HEK293 (cell line): ENCODE measurements around the gene MID1IP1.

Experiments used
- BCL11B ChIP-seq: fragments of 450-650 bp; formaldehyde crosslinking; IDR thresholded peaks from 2 replicates; pipeline ENCODE4 v1.5.1; 2016; ENCODE audit warnings: low read depth, missing biosample characterization, missing genetic modification characterization
- FEZF1 ChIP-seq: fragments of 450-650 bp; formaldehyde crosslinking; IDR thresholded peaks from 2 replicates; pipeline ENCODE4 v1.5.1; 2016; ENCODE audit warnings: missing biosample characterization, missing genetic modification characterization
- GLIS2 ChIP-seq: fragments of 450-650 bp; formaldehyde crosslinking; IDR thresholded peaks from 2 replicates; pipeline ENCODE4 v1.5.1; 2016; ENCODE audit warnings: missing biosample characterization, missing genetic modification characterization
- HOXC10 ChIP-seq: sonication (generic); formaldehyde crosslinking; IDR thresholded peaks from 2 replicates; pipeline ENCODE4 v1.8.1; 2023; ENCODE audit warnings: mild to moderate bottlenecking, missing genetic modification reagents
- KLF9 ChIP-seq: fragments of 450-650 bp; formaldehyde crosslinking; IDR thresholded peaks from 2 replicates; pipeline ENCODE4 v1.5.1; 2016; ENCODE audit warnings: missing biosample characterization, missing genetic modification characterization, low read depth
- OVOL3 ChIP-seq: fragments of 450-650 bp; formaldehyde crosslinking; IDR thresholded peaks from 2 replicates; pipeline ENCODE4 v1.5.1; 2016; ENCODE audit warnings: missing biosample characterization, missing genetic modification characterization
- REPIN1 ChIP-seq: fragments of 450-650 bp; formaldehyde crosslinking; IDR thresholded peaks from 2 replicates; pipeline ENCODE4 v1.5.1; 2017; ENCODE audit warnings: missing biosample characterization, missing genetic modification characterization, low read depth
- SALL2 ChIP-seq: fragments of 450-650 bp; formaldehyde crosslinking; IDR thresholded peaks from 2 replicates; pipeline ENCODE4 v1.5.0; 2017; ENCODE audit warnings: missing biosample characterization, mild to moderate bottlenecking, missing genetic modification characterization, borderline replicate concordance
- SP2 ChIP-seq: fragments of 450-650 bp; formaldehyde crosslinking; IDR thresholded peaks from 2 replicates; pipeline ENCODE4 v1.5.1; 2016; ENCODE audit warnings: missing biosample characterization, missing genetic modification characterization
- YY2 ChIP-seq: fragments of 450-650 bp; formaldehyde crosslinking; IDR thresholded peaks from 2 replicates; pipeline ENCODE4 v1.5.1; 2016; ENCODE audit warnings: missing biosample characterization, missing genetic modification characterization
- ZFP3 ChIP-seq: fragments of 450-650 bp; formaldehyde crosslinking; IDR thresholded peaks from 2 replicates; pipeline ENCODE4 v1.5.1; 2016; ENCODE audit warnings: low read depth, missing biosample characterization, missing genetic modification characterization
- ZIC2 ChIP-seq: fragments of 450-650 bp; formaldehyde crosslinking; IDR thresholded peaks from 2 replicates; pipeline ENCODE4 v1.5.1; 2016; ENCODE audit warnings: missing biosample characterization, missing genetic modification characterization
- ZNF121 ChIP-seq: fragments of 450-650 bp; formaldehyde crosslinking; IDR thresholded peaks from 2 replicates; pipeline ENCODE4 v1.5.1; 2016; ENCODE audit warnings: missing biosample characterization, missing genetic modification characterization
- ZNF132 ChIP-seq: fragments of 450-650 bp; formaldehyde crosslinking; IDR thresholded peaks from 2 replicates; pipeline ENCODE4 v1.5.1; 2017; ENCODE audit warnings: missing biosample characterization, missing genetic modification characterization, borderline replicate concordance
- ZNF16 ChIP-seq: fragments of 450-650 bp; formaldehyde crosslinking; IDR thresholded peaks from 2 replicates; pipeline ENCODE4 v1.5.1; 2016; ENCODE audit warnings: low read depth, missing biosample characterization, missing genetic modification characterization
- ZNF221 ChIP-seq: fragments of 450-650 bp; formaldehyde crosslinking; IDR thresholded peaks from 2 replicates; pipeline ENCODE4 v1.5.1; 2017; ENCODE audit warnings: missing biosample characterization, missing genetic modification characterization, borderline replicate concordance
- ZNF223 ChIP-seq: fragments of 450-650 bp; formaldehyde crosslinking; IDR thresholded peaks from 2 replicates; pipeline ENCODE4 v1.5.1; 2016; ENCODE audit warnings: missing biosample characterization, missing genetic modification characterization
- ZNF248 ChIP-seq: fragments of 450-650 bp; formaldehyde crosslinking; IDR thresholded peaks from 2 replicates; pipeline ENCODE4 v1.5.1; 2017; ENCODE audit warnings: missing biosample characterization, missing genetic modification characterization
- ZNF311 ChIP-seq: fragments of 450-650 bp; formaldehyde crosslinking; IDR thresholded peaks from 2 replicates; pipeline ENCODE4 v1.5.1; 2017; ENCODE audit warnings: missing biosample characterization, missing genetic modification characterization, borderline replicate concordance
- ZNF350 ChIP-seq: fragments of 450-650 bp; formaldehyde crosslinking; IDR thresholded peaks from 2 replicates; pipeline ENCODE4 v1.5.0; 2017; ENCODE audit warnings: missing biosample characterization, mild to moderate bottlenecking, missing genetic modification characterization
- ZNF366 ChIP-seq: fragments of 450-650 bp; formaldehyde crosslinking; conservative IDR thresholded peaks from 2 replicates; pipeline ENCODE4 v1.5.1; 2016; ENCODE audit warnings: missing biosample characterization, missing genetic modification characterization
- ZNF521 ChIP-seq: fragments of 450-650 bp; formaldehyde crosslinking; IDR thresholded peaks from 2 replicates; pipeline ENCODE4 v1.5.1; 2017; ENCODE audit warnings: missing biosample characterization, mild to moderate bottlenecking, missing genetic modification characterization
- ZNF768 ChIP-seq: fragments of 450-650 bp; formaldehyde crosslinking; IDR thresholded peaks from 2 replicates; pipeline ENCODE4 v1.5.1; 2018; ENCODE audit warnings: missing biosample characterization, mild to moderate bottlenecking, missing genetic modification characterization
- ZNF776 ChIP-seq: fragments of 450-650 bp; formaldehyde crosslinking; IDR thresholded peaks from 2 replicates; pipeline ENCODE4 v1.5.0; 2017; ENCODE audit warnings: missing biosample characterization, missing genetic modification characterization, borderline replicate concordance
- TF ChIP-seq, protein P1 (sequence below): fragments of 450-650 bp; formaldehyde crosslinking; IDR thresholded peaks from 2 replicates; pipeline ENCODE4 v1.5.1; 2016; ENCODE audit warnings: missing biosample characterization, missing genetic modification characterization
- TF ChIP-seq, protein P2 (sequence below): fragments of 450-650 bp; formaldehyde crosslinking; IDR thresholded peaks from 2 replicates; pipeline ENCODE4 v1.5.1; 2017; ENCODE audit warnings: missing biosample characterization, missing genetic modification characterization
- TF ChIP-seq, protein P3 (sequence below): fragments of 450-650 bp; formaldehyde crosslinking; optimal IDR thresholded peaks from 2 replicates; pipeline ENCODE3; 2016; ENCODE audit warnings: missing biosample characterization, mild to moderate bottlenecking, missing genetic modification characterization
- TF ChIP-seq, protein P4 (sequence below): fragments of 450-650 bp; IDR thresholded peaks from 2 replicates; pipeline ENCODE4 v1.5.1; 2018; ENCODE audit warnings: missing biosample characterization, missing genetic modification characterization
- TF ChIP-seq, protein P5 (sequence below): fragments of 450-650 bp; formaldehyde crosslinking; IDR thresholded peaks from 2 replicates; pipeline ENCODE4; 2016; ENCODE audit warnings: missing biosample characterization, missing genetic modification characterization
- TF ChIP-seq, protein P6 (sequence below): fragments of 450-650 bp; formaldehyde crosslinking; IDR thresholded peaks from 2 replicates; pipeline ENCODE4 v1.5.1; 2016; ENCODE audit warnings: missing biosample characterization, missing genetic modification characterization
- TF ChIP-seq, protein P7 (sequence below): sonication (generic); formaldehyde crosslinking; IDR thresholded peaks from 2 replicates; pipeline ENCODE4 v1.8.1; 2022; ENCODE audit warnings: mild to moderate bottlenecking, moderate library complexity, missing genetic modification reagents

Gene MID1IP1

DNA sequence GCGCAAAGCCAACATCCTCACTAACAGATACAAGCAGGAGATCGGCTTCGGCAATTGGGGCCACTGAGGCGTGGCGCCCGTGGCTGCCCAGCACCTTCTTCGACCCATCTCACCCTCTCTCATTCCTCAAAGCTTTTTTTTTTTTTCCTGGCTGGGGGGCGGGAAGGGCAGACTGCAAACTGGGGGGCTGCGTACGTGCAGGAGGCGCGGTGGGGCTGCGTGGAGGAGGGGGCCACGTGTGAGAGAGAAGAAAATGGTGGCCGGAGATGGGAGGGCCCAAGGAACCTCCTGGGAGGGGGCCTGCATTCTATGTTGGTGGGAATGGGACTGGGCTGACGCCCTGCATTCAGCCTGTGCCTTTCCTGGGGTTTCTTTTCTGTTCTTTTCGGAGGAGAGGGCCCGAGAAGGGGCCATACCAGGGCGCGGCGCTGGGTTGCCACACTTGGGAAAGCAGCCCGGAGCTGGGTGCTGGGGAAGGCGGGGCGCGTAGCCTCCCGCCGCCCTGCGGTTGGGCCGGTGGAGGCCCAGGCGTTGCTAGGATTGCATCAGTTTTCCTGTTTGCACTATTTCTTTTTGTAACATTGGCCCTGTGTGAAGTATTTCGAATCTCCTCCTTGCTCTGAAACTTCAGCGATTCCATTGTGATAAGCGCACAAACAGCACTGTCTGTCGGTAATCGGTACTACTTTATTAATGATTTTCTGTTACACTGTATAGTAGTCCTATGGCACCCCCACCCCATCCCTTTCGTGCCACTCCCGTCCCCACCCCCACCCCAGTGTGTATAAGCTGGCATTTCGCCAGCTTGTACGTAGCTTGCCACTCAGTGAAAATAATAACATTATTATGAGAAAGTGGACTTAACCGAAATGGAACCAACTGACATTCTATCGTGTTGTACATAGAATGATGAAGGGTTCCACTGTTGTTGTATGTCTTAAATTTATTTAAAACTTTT lies 4.5 kb downstream of the MID1IP1 start (continued):
- TF ChIP-seq ZNF221 (tag by site-specific recombination) (no peak), KLF9 (no peak), ZFP3 (tag by site-specific recombination) (no peak), ZNF521 (no peak), OVOL3 (tag by site-specific recombination) (no peak), ZIC2 (tag by site-specific recombination) (peak; percentile 20; the same call in 1 of the 2 replicates), GLIS2 (tag by site-specific recombination) (peak; percentile 76), FEZF1 (no peak), ZNF350 (tag by site-specific recombination) (no peak), ZNF132 (tag by site-specific recombination) (no peak), ZNF366 (tag by site-specific recombination) (no peak), BCL11B (tag by site-specific recombination) (no peak), ZNF121 (tag by site-specific recombination) (no peak), ZNF223 (tag by site-specific recombination) (no peak), SALL2 (tag by site-specific recombination) (no peak), HOXC10 (CRISPR knock-in tag) (no peak), REPIN1 (tag by site-specific recombination) (no peak), SP2 (tag by site-specific recombination) (peak; percentile 40), YY2 (tag by site-specific recombination) (no peak), ZNF311 (tag by site-specific recombination) (no peak), ZNF776 (no peak), ZNF768 (tag by site-specific recombination) (no peak), ZNF248 (tag by site-specific recombination) (no peak), ZNF16 (tag by site-specific recombination) (no peak)
- TF ChIP-seq, protein P1, sequence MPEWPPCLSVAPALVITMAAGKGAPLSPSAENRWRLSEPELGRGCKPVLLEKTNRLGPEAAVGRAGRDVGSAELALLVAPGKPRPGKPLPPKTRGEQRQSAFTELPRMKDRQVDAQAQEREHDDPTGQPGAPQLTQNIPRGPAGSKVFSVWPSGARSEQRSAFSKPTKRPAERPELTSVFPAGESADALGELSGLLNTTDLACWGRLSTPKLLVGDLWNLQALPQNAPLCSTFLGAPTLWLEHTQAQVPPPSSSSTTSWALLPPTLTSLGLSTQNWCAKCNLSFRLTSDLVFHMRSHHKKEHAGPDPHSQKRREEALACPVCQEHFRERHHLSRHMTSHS (tag by site-specific recombination), result no peak
- TF ChIP-seq, protein P2, sequence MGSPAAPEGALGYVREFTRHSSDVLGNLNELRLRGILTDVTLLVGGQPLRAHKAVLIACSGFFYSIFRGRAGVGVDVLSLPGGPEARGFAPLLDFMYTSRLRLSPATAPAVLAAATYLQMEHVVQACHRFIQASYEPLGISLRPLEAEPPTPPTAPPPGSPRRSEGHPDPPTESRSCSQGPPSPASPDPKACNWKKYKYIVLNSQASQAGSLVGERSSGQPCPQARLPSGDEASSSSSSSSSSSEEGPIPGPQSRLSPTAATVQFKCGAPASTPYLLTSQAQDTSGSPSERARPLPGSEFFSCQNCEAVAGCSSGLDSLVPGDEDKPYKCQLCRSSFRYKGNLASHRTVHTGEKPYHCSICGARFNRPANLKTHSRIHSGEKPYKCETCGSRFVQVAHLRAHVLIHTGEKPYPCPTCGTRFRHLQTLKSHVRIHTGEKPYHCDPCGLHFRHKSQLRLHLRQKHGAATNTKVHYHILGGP, result no peak
- TF ChIP-seq, protein P3, sequence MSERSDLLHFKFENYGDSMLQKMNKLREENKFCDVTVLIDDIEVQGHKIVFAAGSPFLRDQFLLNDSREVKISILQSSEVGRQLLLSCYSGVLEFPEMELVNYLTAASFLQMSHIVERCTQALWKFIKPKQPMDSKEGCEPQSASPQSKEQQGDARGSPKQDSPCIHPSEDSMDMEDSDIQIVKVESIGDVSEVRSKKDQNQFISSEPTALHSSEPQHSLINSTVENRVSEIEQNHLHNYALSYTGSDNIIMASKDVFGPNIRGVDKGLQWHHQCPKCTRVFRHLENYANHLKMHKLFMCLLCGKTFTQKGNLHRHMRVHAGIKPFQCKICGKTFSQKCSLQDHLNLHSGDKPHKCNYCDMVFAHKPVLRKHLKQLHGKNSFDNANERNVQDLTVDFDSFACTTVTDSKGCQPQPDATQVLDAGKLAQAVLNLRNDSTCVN (tag by site-specific recombination), result no peak
- TF ChIP-seq, protein P4, sequence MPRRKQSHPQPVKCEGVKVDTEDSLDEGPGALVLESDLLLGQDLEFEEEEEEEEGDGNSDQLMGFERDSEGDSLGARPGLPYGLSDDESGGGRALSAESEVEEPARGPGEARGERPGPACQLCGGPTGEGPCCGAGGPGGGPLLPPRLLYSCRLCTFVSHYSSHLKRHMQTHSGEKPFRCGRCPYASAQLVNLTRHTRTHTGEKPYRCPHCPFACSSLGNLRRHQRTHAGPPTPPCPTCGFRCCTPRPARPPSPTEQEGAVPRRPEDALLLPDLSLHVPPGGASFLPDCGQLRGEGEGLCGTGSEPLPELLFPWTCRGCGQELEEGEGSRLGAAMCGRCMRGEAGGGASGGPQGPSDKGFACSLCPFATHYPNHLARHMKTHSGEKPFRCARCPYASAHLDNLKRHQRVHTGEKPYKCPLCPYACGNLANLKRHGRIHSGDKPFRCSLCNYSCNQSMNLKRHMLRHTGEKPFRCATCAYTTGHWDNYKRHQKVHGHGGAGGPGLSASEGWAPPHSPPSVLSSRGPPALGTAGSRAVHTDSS (tag by site-specific recombination), result no peak
- TF ChIP-seq, protein P5, sequence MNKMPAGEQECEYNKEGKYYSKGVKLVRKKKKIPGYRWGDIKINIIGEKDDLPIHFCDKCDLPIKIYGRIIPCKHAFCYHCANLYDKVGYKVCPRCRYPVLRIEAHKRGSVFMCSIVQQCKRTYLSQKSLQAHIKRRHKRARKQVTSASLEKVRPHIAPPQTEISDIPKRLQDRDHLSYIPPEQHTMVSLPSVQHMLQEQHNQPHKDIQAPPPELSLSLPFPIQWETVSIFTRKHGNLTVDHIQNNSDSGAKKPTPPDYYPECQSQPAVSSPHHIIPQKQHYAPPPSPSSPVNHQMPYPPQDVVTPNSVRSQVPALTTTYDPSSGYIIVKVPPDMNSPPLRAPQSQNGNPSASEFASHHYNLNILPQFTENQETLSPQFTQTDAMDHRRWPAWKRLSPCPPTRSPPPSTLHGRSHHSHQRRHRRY (tag by site-specific recombination), result no peak
- TF ChIP-seq, protein P6, sequence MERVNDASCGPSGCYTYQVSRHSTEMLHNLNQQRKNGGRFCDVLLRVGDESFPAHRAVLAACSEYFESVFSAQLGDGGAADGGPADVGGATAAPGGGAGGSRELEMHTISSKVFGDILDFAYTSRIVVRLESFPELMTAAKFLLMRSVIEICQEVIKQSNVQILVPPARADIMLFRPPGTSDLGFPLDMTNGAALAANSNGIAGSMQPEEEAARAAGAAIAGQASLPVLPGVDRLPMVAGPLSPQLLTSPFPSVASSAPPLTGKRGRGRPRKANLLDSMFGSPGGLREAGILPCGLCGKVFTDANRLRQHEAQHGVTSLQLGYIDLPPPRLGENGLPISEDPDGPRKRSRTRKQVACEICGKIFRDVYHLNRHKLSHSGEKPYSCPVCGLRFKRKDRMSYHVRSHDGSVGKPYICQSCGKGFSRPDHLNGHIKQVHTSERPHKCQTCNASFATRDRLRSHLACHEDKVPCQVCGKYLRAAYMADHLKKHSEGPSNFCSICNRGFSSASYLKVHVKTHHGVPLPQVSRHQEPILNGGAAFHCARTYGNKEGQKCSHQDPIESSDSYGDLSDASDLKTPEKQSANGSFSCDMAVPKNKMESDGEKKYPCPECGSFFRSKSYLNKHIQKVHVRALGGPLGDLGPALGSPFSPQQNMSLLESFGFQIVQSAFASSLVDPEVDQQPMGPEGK, result peak; percentile 52; the same call in 1 of the 2 replicates
- TF ChIP-seq, protein P7, sequence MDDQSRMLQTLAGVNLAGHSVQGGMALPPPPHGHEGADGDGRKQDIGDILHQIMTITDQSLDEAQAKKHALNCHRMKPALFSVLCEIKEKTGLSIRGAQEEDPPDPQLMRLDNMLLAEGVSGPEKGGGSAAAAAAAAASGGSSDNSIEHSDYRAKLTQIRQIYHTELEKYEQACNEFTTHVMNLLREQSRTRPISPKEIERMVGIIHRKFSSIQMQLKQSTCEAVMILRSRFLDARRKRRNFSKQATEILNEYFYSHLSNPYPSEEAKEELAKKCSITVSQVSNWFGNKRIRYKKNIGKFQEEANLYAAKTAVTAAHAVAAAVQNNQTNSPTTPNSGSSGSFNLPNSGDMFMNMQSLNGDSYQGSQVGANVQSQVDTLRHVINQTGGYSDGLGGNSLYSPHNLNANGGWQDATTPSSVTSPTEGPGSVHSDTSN (CRISPR knock-in tag), result no peak
